Suppressor macrophage (primary cell): ENCODE results near the gene SLC44A5.

ENCODE experiments used
- DNase-seq, 4 experiments: peaks; one replicate each; pipeline ENCODE4 v3.0.0-alpha.2; 2020 to 2022

Gene SLC44A5

GRCh38 chr1:75588779-75589475 lies 22.0 kb downstream of the SLC44A5 start:
- no peak for DNase-seq

- no peak for DNase-seq
These were observed 23.2 kb downstream of the SLC44A5 start for GRCh38 chr1:75587692-75588091.

- DNase-seq = no peak
These were observed 27.6 kb downstream of the SLC44A5 start for GRCh38 chr1:75583282-75583681.

- no peak for DNase-seq
These were observed 28.1 kb downstream of the SLC44A5 start for GRCh38 chr1:75582725-75583261.

- DNase-seq = no peak
These were observed 31.9 kb downstream of the SLC44A5 start for GRCh38 chr1:75579046-75579445.

- DNase-seq = no peak
These were observed 35.1 kb downstream of the SLC44A5 start for GRCh38 chr1:75575837-75576236.

- no peak for DNase-seq
These were observed 43.7 kb downstream of the SLC44A5 start for GRCh38 chr1:75567191-75567590.

GRCh38 chr1:75559800-75560199 lies 51.1 kb downstream of the SLC44A5 start:
- DNase-seq = no peak

GRCh38 chr1:75559136-75559535 lies 51.8 kb downstream of the SLC44A5 start:
- no peak for DNase-seq

- DNase-seq = no peak
These were observed 56.0 kb downstream of the SLC44A5 start for GRCh38 chr1:75554870-75555269.

GRCh38 chr1:75554181-75554580 lies 56.7 kb downstream of the SLC44A5 start:
- no peak for DNase-seq

- no peak for DNase-seq
These were observed 60.4 kb downstream of the SLC44A5 start for GRCh38 chr1:75550559-75550958.

- no peak for DNase-seq
These were observed 62.0 kb downstream of the SLC44A5 start for GRCh38 chr1:75548721-75549480.

- no peak for DNase-seq
These were observed 67.2 kb downstream of the SLC44A5 start for GRCh38 chr1:75543705-75544104.

GRCh38 chr1:75542818-75543570 lies 67.9 kb downstream of the SLC44A5 start:
- no peak for DNase-seq

GRCh38 chr1:75539230-75540116 lies 71.4 kb downstream of the SLC44A5 start:
- no peak for DNase-seq

GRCh38 chr1:75533085-75533484 lies 77.8 kb downstream of the SLC44A5 start:
- no peak for DNase-seq

- no peak for DNase-seq
These were observed 79.3 kb downstream of the SLC44A5 start for GRCh38 chr1:75531570-75531969.

GRCh38 chr1:75529488-75529887 lies 81.4 kb downstream of the SLC44A5 start:
- no peak for DNase-seq

- no peak for DNase-seq
These were observed 82.9 kb downstream of the SLC44A5 start for GRCh38 chr1:75528001-75528400.

- no peak for DNase-seq
These were observed 88.5 kb downstream of the SLC44A5 start for GRCh38 chr1:75522389-75522788.

GRCh38 chr1:75521658-75522057 lies 89.3 kb downstream of the SLC44A5 start:
- DNase-seq = no peak
